OCI-LY1 (cell line): ENCODE measurements around the gene OSBPL2.

Source experiments
- CTCF ChIP-seq: fragments of 200-600 bp; sonication (generic), shearing (Covaris generic); IDR thresholded peaks from 2 replicates; pipeline ENCODE4 v1.5.1; 2017; ENCODE audit warnings: mild to moderate bottlenecking, antibody characterized with exemption, low read length, moderate library complexity, mixed read lengths
- EZH2 ChIP-seq: fragments of 200-600 bp; sonication (generic), shearing (Covaris generic); IDR thresholded peaks from 2 replicates; pipeline ENCODE4 v1.8.0; 2017; ENCODE audit warnings: borderline replicate concordance, mixed run types, mild to moderate bottlenecking, antibody characterized with exemption, low read length, moderate library complexity, mixed read lengths

DNA sequence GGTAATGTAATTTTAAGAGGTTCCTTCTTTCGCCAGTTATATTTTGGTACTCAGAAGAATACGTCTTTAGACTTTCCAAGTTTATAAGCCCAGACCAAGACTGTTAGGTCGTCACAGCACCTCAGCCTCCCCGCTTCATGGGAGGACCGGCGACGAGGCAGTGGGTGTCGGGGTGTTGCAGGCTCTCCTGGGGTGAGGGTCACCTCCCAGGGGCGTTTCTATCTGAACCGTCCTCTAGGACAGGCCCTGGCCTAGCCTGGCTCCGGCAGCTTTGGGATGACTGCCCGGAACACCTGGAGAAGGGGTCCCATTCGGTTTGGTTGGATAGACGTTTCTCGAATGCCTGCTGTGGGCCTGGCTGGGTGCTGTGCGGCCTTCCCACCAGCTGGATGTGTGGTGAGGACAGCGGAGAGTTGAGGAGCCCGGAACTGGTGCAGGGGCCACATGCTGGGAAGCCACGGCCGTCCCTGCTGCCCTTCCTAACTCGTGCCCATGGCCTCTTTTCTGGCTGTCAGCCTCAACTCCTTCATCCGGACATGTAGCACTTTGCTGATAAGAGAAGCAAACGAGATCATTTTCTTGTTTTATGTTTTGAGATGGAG is 1.1 kb downstream of the OSBPL2 start:
- no peak for TF ChIP-seq CTCF
- TF ChIP-seq EZH2 = no peak
